Nephron (organoid): ENCODE data around the gene PPP1R16B.
"Not testable (repeated sequence)": the region's sequence is repeated elsewhere in the genome, so short reads cannot be mapped to it uniquely, and the experiment has no call there.

Experiments
- H3K27ac Mint-ChIP-seq, 3 experiments: 2 replicates each; pipeline ENCODE4 v1.8.0; 2020; ENCODE audit warnings: mixed read lengths in 3 of 3, mild to moderate bottlenecking in 2 of 3, moderate library complexity in 1 of 3
- H3K27me3 Mint-ChIP-seq: 2 replicates; pipeline ENCODE4 v1.8.0; 2021; ENCODE audit warnings: low read depth, mild to moderate bottlenecking, moderate library complexity, mixed read lengths
- H3K36me3 Mint-ChIP-seq: 2 replicates; pipeline ENCODE4 v1.8.0; 2020; ENCODE audit warnings: low read depth, mixed read lengths
- H3K4me1 Mint-ChIP-seq: 2 replicates; pipeline ENCODE4 v1.8.0; 2020; ENCODE audit warnings: mixed read lengths
- H3K4me3 Mint-ChIP-seq, 3 experiments: 2 replicates each; pipeline ENCODE4 v1.8.0; 2020; ENCODE audit warnings: mild to moderate bottlenecking in 3 of 3, mixed read lengths in 3 of 3, moderate library complexity in 2 of 3
- H3K9me3 Mint-ChIP-seq: 2 replicates; pipeline ENCODE4 v1.8.0; 2020; ENCODE audit warnings: mixed read lengths
- CTCF ChIP-seq, 3 experiments: fragments of 200-600 bp; sonication (generic); IDR thresholded peaks; one replicate each; pipeline ENCODE4 v1.5.0; 2021; ENCODE audit warnings: antibody characterized with exemption in 3 of 3; ENCODE audit not compliant: unreplicated experiment in 3 of 3

PPP1R16B gene

GRCh38 chr20:38854654-38855066 is 49.2 kb downstream of the PPP1R16B start:
- H3K9me3 Mint-ChIP-seq, result no peaks in the 10 kb centered on the region
- H3K4me1 Mint-ChIP-seq, result no peaks in the 10 kb centered on the region
- TF ChIP-seq CTCF (IDR thresholded peaks at IDR 0.05; ENCODE audit: unreplicated experiment in 3 of 3), result no peak
- H3K27ac Mint-ChIP-seq, result no peak overlapping the region
- no peaks in the 10 kb centered on the region for H3K36me3 Mint-ChIP-seq
- H3K4me3 Mint-ChIP-seq, result no peak overlapping the region
- H3K27me3 Mint-ChIP-seq, result peaks cover 46% of the 10 kb centered on the region

- no peak overlapping the region for H3K27ac Mint-ChIP-seq
Observed at GRCh38 chr20:38855356-38855755, 49.9 kb downstream of the PPP1R16B start.

GRCh38 chr20:38856570-38856969 is 51.1 kb downstream of the PPP1R16B start:
- H3K4me3 Mint-ChIP-seq, result no peak overlapping the region
- H3K9me3 Mint-ChIP-seq, result no peaks in the 10 kb centered on the region
- H3K36me3 Mint-ChIP-seq, result no peaks in the 10 kb centered on the region
- TF ChIP-seq CTCF (IDR thresholded peaks at IDR 0.05; ENCODE audit: unreplicated experiment in 3 of 3), result no peak
- peaks cover 55% of the 10 kb centered on the region for H3K27me3 Mint-ChIP-seq
- no peaks in the 10 kb centered on the region for H3K4me1 Mint-ChIP-seq
- H3K27ac Mint-ChIP-seq, result no peak overlapping the region

More at GRCh38 chr20:38855356-38855755, 49.9 kb downstream of the PPP1R16B start:
- no peaks in the 10 kb centered on the region for H3K4me1 Mint-ChIP-seq
- H3K4me3 Mint-ChIP-seq, result no peak overlapping the region
- H3K9me3 Mint-ChIP-seq, result no peaks in the 10 kb centered on the region
- TF ChIP-seq CTCF (IDR thresholded peaks at IDR 0.05; ENCODE audit: unreplicated experiment in 3 of 3), result no peak
- peaks cover 49% of the 10 kb centered on the region for H3K27me3 Mint-ChIP-seq
- H3K36me3 Mint-ChIP-seq, result no peaks in the 10 kb centered on the region

GRCh38 chr20:38857703-38858102 is 52.2 kb downstream of the PPP1R16B start:
- no peak overlapping the region for H3K4me3 Mint-ChIP-seq
- H3K4me1 Mint-ChIP-seq, result no peaks in the 10 kb centered on the region
- peaks cover 52% of the 10 kb centered on the region for H3K27me3 Mint-ChIP-seq
- no peak overlapping the region for H3K27ac Mint-ChIP-seq
- no peak for TF ChIP-seq CTCF (IDR thresholded peaks at IDR 0.05; ENCODE audit: unreplicated experiment in 3 of 3)
- H3K36me3 Mint-ChIP-seq, result no peaks in the 10 kb centered on the region
- H3K9me3 Mint-ChIP-seq, result no peaks in the 10 kb centered on the region

- TF ChIP-seq CTCF (IDR thresholded peaks at IDR 0.05; ENCODE audit: unreplicated experiment in 3 of 3), result no peak
- no peaks in the 10 kb centered on the region for H3K36me3 Mint-ChIP-seq
- no peaks in the 10 kb centered on the region for H3K9me3 Mint-ChIP-seq
- no peak overlapping the region for H3K4me3 Mint-ChIP-seq
- H3K4me1 Mint-ChIP-seq, result no peaks in the 10 kb centered on the region
- peaks cover 41% of the 10 kb centered on the region for H3K27me3 Mint-ChIP-seq
- no peak overlapping the region for H3K27ac Mint-ChIP-seq
Observed at GRCh38 chr20:38859070-38859690, 53.7 kb downstream of the PPP1R16B start.

- H3K27me3 Mint-ChIP-seq, result peaks cover 37% of the 10 kb centered on the region
- not testable (repeated sequence) for H3K4me3 Mint-ChIP-seq, H3K27ac Mint-ChIP-seq, H3K9me3 Mint-ChIP-seq, H3K36me3 Mint-ChIP-seq, H3K4me1 Mint-ChIP-seq
Observed at GRCh38 chr20:38859857-38860256, 54.4 kb downstream of the PPP1R16B start.
